Neuronal stem cell (in vitro differentiated cells): Measurements from ENCODE around the gene MT1M. TPM values are rescaled to one million over a fixed set of nuclear protein-coding genes. Genes with fewer than 3 reads are reported as not detected.
A peak's percentile ranks its signal among the peaks of the same experiment; 100 is the strongest.
"Not testable (repeated sequence)": the region's sequence is repeated elsewhere in the genome, so short reads cannot be mapped to it uniquely, and the experiment has no call there.

ENCODE experiments used
- DNase-seq: peaks from one replicate; pipeline ENCODE4 v3.0.0-alpha.2; 2013; ENCODE audit warnings: low spot score
- H2AFZ ChIP-seq: one replicate; pipeline ENCODE4 v1.6.1; 2013; ENCODE audit warnings: mild to moderate bottlenecking, low read length, inconsistent platforms
- H2AK5ac ChIP-seq: 2 replicates; pipeline ENCODE4 v1.6.1; 2013; ENCODE audit warnings: low read depth, mild to moderate bottlenecking, inconsistent platforms, low read length, moderate library complexity, mixed read lengths
- H2BK120ac ChIP-seq: 2 replicates; pipeline ENCODE4 v1.6.1; 2013; ENCODE audit warnings: low read depth, mild to moderate bottlenecking, inconsistent platforms, low read length, moderate library complexity, mixed read lengths
- H2BK12ac ChIP-seq: one replicate; pipeline ENCODE4 v1.6.1; 2013; ENCODE audit warnings: low read length, inconsistent platforms
- H2BK15ac ChIP-seq: 2 replicates; pipeline ENCODE4 v1.6.1; 2013; ENCODE audit warnings: mild to moderate bottlenecking, low read length, inconsistent platforms, mixed read lengths
- H2BK5ac ChIP-seq: one replicate; pipeline ENCODE4 v1.6.1; 2013; ENCODE audit warnings: inconsistent platforms, mild to moderate bottlenecking, low read length, moderate library complexity
- H3K14ac ChIP-seq: one replicate; pipeline ENCODE4 v1.6.1; 2013; ENCODE audit warnings: low read length, inconsistent platforms
- H3K18ac ChIP-seq: 2 replicates; pipeline ENCODE4 v1.6.1; 2013; ENCODE audit warnings: low read length, inconsistent platforms
- H3K23ac ChIP-seq: 2 replicates; pipeline ENCODE4 v1.6.1; 2013; ENCODE audit warnings: low read depth, mild to moderate bottlenecking, mixed read lengths, low read length, inconsistent platforms; ENCODE audit not compliant: poor library complexity
- H3K27ac ChIP-seq: replicated peaks from 3 replicates; pipeline ENCODE4 v1.5.1; 2013; ENCODE audit warnings: low read length, inconsistent platforms
- H3K27me3 ChIP-seq, 3 experiments: 2 replicates each; pipeline ENCODE4 v1.6.1; 2013; ENCODE audit warnings: low read length in 3 of 3, mild to moderate bottlenecking in 2 of 3, inconsistent platforms in 1 of 3, low read depth in 1 of 3, mixed read lengths in 1 of 3, moderate library complexity in 1 of 3; ENCODE audit not compliant: control insufficient read depth in 3 of 3, insufficient read depth in 3 of 3
- H3K36me3 ChIP-seq, 2 donors: replicated peaks in 1 of 2; 2 replicates each; pipeline ENCODE4 v1.6.1; 2013; ENCODE audit warnings: low read length in 2 of 2; ENCODE audit not compliant: control insufficient read depth in 2 of 2, insufficient read depth in 2 of 2
- H3K4ac ChIP-seq: 2 replicates; pipeline ENCODE4 v1.6.1; 2013; ENCODE audit warnings: inconsistent platforms, mild to moderate bottlenecking, low read length, moderate library complexity
- H3K4me1 ChIP-seq, 2 donors: 1 replicate in 1 of 2; 2 replicates in 1 of 2; pipeline ENCODE4 v1.6.1; 2013; ENCODE audit warnings: low read length in 2 of 2, low read depth in 1 of 2; ENCODE audit not compliant: control insufficient read depth in 2 of 2, insufficient read depth in 1 of 2
- H3K4me2 ChIP-seq: one replicate; pipeline ENCODE4 v1.6.1; 2013; ENCODE audit warnings: mild to moderate bottlenecking, low read length, inconsistent platforms; ENCODE audit not compliant: insufficient read depth, poor library complexity, severe bottlenecking
- H3K4me3 ChIP-seq, 2 donors: 2 replicates each; pipeline ENCODE4 v1.5.1; 2013; ENCODE audit warnings: low read length in 2 of 2, mild to moderate bottlenecking in 2 of 2, inconsistent platforms in 1 of 2, moderate library complexity in 1 of 2
- H3K79me1 ChIP-seq: one replicate; pipeline ENCODE4 v1.6.1; 2013; ENCODE audit warnings: low read depth, mild to moderate bottlenecking, inconsistent platforms, low read length, moderate library complexity
- H3K9ac ChIP-seq: one replicate; pipeline ENCODE4 v1.6.1; 2013; ENCODE audit warnings: mild to moderate bottlenecking, low read depth, low read length, inconsistent platforms; ENCODE audit not compliant: poor library complexity
- H3K9me3 ChIP-seq, 2 donors: replicated peaks in 1 of 2; 2 replicates each; pipeline versions ENCODE3 to v1.6.1; 2013; ENCODE audit warnings: low read length in 2 of 2, mild to moderate bottlenecking in 2 of 2, inconsistent platforms in 1 of 2, low read depth in 1 of 2, mixed read lengths in 1 of 2, moderate library complexity in 1 of 2; ENCODE audit not compliant: control insufficient read depth in 2 of 2, insufficient read depth in 1 of 2
- H4K8ac ChIP-seq: one replicate; pipeline ENCODE4 v1.6.1; 2013; ENCODE audit warnings: low read depth, mild to moderate bottlenecking, inconsistent platforms, low read length, moderate library complexity
- H4K91ac ChIP-seq: one replicate; pipeline ENCODE4 v1.6.1; 2013; ENCODE audit warnings: low read length, low read depth, mild to moderate bottlenecking, inconsistent platforms; ENCODE audit not compliant: poor library complexity
- WGBS, 2 donors: extraction: QIAGEN DNeasy Blood & Tissue Kit; methylation state at CpG; one replicate each; pipeline ENCODE4 v1.1.7; 2013; ENCODE audit warnings: missing lambda C conversion rate in 2 of 2, mixed read lengths in 1 of 2; ENCODE audit not compliant: insufficient read length in 2 of 2, insufficient replicate concordance in 1 of 2; ENCODE audit errors: extremely low coverage in 2 of 2; 5-methylcytosine and 5-hydroxymethylcytosine counted together
- polyA plus RNA-seq, 2 experiments: library from polyadenylated mRNA; stranded (reverse); fragments of 200-250 nt; gene quantifications; one replicate each; pipeline ENCODE4 v1.2.3, GENCODE V29; 2013

Gene MT1M
- not detected for polyA plus RNA-seq (2013, experiment 1 of 2)
- not detected for polyA plus RNA-seq (2013, experiment 2 of 2)

- no peak for DNase-seq
- Histone ChIP-seq H3K27ac (no peak within 1 kb of the TSS), H3K23ac (peak within 1 kb of the TSS; percentile 63), H2AK5ac (no peak within 1 kb of the TSS), H2BK12ac (no peak within 1 kb of the TSS), H3K4me2 (peak within 1 kb of the TSS; percentile 38), H3K4ac (no peak within 1 kb of the TSS), H3K79me1 (no peaks in the 10 kb centered on the region), H2BK15ac (peak within 1 kb of the TSS; percentile 52), H2AFZ (peak within 1 kb of the TSS; percentile 85), H3K4me1 (no peaks in the 10 kb centered on the region), H4K8ac (no peak within 1 kb of the TSS), H3K14ac (peak within 1 kb of the TSS; percentile 97), H3K4me3 (no peak within 1 kb of the TSS), H3K27me3 (peaks cover 49 to 95% (median 95%) of the 10 kb centered on the region in 3 experiments), H2BK5ac (no peak within 1 kb of the TSS), H4K91ac (no peak within 1 kb of the TSS), H3K36me3 (no peaks in the 10 kb centered on the region), H2BK120ac (no peak within 1 kb of the TSS), H3K18ac (peak within 1 kb of the TSS; percentile 35), H3K9me3 (no peaks in the 10 kb centered on the region), H3K9ac (peak within 1 kb of the TSS; percentile 3)
- no CpG with 5 or more reads among the region's 61 CpGs for WGBS, 2 donors
Measured at GRCh38 chr16:56632156-56632847, at the start of gene MT1M. Gene MT1M (plus strand): TSS chr16:56632659. CDS start chr16:56632732, 73 bp downstream.

- H3K18ac ChIP-seq, H2BK120ac ChIP-seq, H2BK15ac ChIP-seq, H2BK12ac ChIP-seq, H3K27ac ChIP-seq, H2AK5ac ChIP-seq, H4K8ac ChIP-seq, H4K91ac ChIP-seq, H3K9ac ChIP-seq, H2BK5ac ChIP-seq, H3K9me3 ChIP-seq, H3K4me1 ChIP-seq, H3K4me3 ChIP-seq, H3K36me3 ChIP-seq, H3K4me2 ChIP-seq, H3K14ac ChIP-seq, H3K79me1 ChIP-seq, H2AFZ ChIP-seq, H3K4ac ChIP-seq, DNase-seq, H3K23ac ChIP-seq: not testable (repeated sequence)
- peaks cover 0 to 18% (median 7%) of the 10 kb centered on the region in 3 experiments for H3K27me3 ChIP-seq
- no CpG with 5 or more reads among the region's 2 CpGs for WGBS, 2 donors
Measured at GRCh38 chr16:56582911-56583310, 49.5 kb upstream of the MT1M start.

DNA sequence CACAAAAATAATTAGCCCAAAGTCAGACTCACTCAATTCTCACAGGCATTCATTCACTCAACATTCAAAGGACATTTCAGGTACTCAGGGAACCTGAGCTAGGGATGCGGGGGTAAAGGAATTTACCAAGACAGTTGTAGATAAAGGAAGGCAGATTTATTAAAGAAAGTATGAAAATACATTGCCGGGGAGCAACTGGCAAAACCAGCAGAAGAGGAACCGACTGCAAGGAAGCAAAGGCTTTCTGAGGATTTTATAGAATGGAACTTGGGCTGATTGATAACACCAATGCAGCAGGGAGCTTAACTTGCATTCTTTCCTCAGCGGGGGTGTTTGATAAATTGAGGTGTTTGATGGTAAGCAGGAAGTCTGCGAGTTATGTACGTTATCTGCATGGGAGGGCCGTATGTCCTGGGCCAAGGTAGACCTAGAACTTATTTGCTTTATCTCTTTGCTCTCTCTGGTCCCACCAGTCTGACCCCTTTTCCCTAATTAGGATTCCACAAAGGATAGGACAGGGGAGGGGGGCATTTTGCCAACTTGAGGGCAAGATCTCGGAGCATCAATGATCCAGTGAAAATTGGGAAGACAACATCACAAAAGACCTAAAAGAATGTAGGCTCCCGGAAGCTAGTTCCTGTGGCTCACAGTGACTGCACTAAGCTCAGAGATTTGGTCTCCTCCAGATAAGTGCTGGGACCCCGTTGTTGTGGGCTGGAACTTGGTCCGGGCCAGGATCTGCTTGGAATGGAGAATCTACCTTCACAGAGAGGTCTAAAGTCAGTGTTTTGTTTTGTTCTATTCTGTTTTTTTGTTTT lies 48.9 kb upstream of the MT1M start:
- no peak overlapping the region for H2AK5ac ChIP-seq
- peaks cover 0 to 24% (median 12%) of the 10 kb centered on the region in 3 experiments for H3K27me3 ChIP-seq
- no peak for DNase-seq
- no peak overlapping the region for H3K23ac ChIP-seq
- no peak overlapping the region for H2AFZ ChIP-seq
- H2BK15ac ChIP-seq: no peak overlapping the region
- no peaks in the 10 kb centered on the region for H3K9me3 ChIP-seq
- no peak overlapping the region for H3K9ac ChIP-seq
- no peak overlapping the region for H2BK120ac ChIP-seq
- no peak overlapping the region for H3K18ac ChIP-seq
- H4K8ac ChIP-seq: no peak overlapping the region
- peaks cover 0 to 2% of the 10 kb centered on the region in 2 donors for H3K4me1 ChIP-seq
- no peak overlapping the region for H4K91ac ChIP-seq
- no peak overlapping the region for H3K14ac ChIP-seq
- WGBS, 2 donors: no CpG with 5 or more reads among the region's 11 CpGs
- no peaks in the 10 kb centered on the region for H3K36me3 ChIP-seq
- no peak overlapping the region for H3K4me3 ChIP-seq
- no peak overlapping the region for H2BK12ac ChIP-seq
- H3K4me2 ChIP-seq: no peak overlapping the region
- no peak overlapping the region for H3K27ac ChIP-seq
- no peak overlapping the region for H3K4ac ChIP-seq
- no peaks in the 10 kb centered on the region for H3K79me1 ChIP-seq
- no peak overlapping the region for H2BK5ac ChIP-seq

DNA sequence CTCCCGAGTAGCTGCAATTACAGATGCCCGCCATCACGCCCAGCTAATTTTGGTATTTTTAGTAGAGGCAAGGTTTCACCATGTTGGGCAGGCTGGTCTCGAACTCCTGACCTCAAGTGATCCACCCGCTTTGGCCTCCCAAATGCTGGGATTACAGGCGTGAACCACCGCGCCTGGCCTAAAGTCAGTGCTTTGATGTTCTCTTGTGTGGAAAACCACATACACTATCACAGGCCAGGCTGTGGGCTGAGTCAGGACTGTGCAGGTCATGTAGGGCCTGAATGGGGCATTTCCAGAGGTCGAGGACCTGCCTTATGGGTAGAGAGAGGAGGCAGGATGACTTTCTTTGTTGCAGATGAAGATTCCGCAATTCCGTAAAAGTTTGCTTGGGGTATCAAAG lies 48.2 kb upstream of the MT1M start:
- H3K18ac ChIP-seq: no peak overlapping the region
- DNase-seq: no peak
- no peak overlapping the region for H2BK15ac ChIP-seq
- no peak overlapping the region for H3K14ac ChIP-seq
- H3K23ac ChIP-seq: no peak overlapping the region
- H2BK5ac ChIP-seq: no peak overlapping the region
- no peaks in the 10 kb centered on the region for H3K9me3 ChIP-seq
- H3K4me2 ChIP-seq: no peak overlapping the region
- no CpG with 5 or more reads among the region's 11 CpGs for whole genome bisulfite sequencing, 2 donors
- no peak overlapping the region for H2BK12ac ChIP-seq
- H3K27me3 ChIP-seq: peaks cover 3 to 32% (median 20%) of the 10 kb centered on the region in 3 experiments
- H2AFZ ChIP-seq: no peak overlapping the region
- H2AK5ac ChIP-seq: no peak overlapping the region
- no peak overlapping the region for H2BK120ac ChIP-seq
- no peak overlapping the region for H3K4ac ChIP-seq
- no peaks in the 10 kb centered on the region for H3K79me1 ChIP-seq
- H3K4me3 ChIP-seq: no peak overlapping the region
- no peak overlapping the region for H3K27ac ChIP-seq
- H3K4me1 ChIP-seq: peaks cover 0 to 6% of the 10 kb centered on the region in 2 donors
- H3K36me3 ChIP-seq: no peaks in the 10 kb centered on the region
- H3K9ac ChIP-seq: no peak overlapping the region
- H4K8ac ChIP-seq: no peak overlapping the region
- H4K91ac ChIP-seq: no peak overlapping the region
